Upper lobe of left lung (tissue), 4 donors: ENCODE results near the gene SBK2.

Experiments used
- EP300 ChIP-seq, 4 donors: sonication (generic); formaldehyde crosslinking; IDR thresholded peaks; one replicate each; pipeline ENCODE4 v1.5.1; 2017; ENCODE audit warnings: antibody characterized with exemption in 4 of 4, control low read depth in 2 of 4
- POLR2A ChIP-seq, 4 donors: fragments of 450-650 bp; IDR thresholded peaks; one replicate each; pipeline ENCODE4 v1.5.1; 2016 to 2017; ENCODE audit warnings: antibody characterized with exemption in 4 of 4, mild to moderate bottlenecking in 2 of 4
- TF ChIP-seq, protein P1 (sequence below), 6 experiments: fragments of 450-650 bp in 4 of 6; fragments of 200-600 bp in 2 of 6; sonication (generic) in 2 of 6; IDR thresholded peaks; one replicate each; pipeline ENCODE4 v1.5.1; 2016 to 2019; ENCODE audit warnings: antibody characterized with exemption in 6 of 6

DNA sequence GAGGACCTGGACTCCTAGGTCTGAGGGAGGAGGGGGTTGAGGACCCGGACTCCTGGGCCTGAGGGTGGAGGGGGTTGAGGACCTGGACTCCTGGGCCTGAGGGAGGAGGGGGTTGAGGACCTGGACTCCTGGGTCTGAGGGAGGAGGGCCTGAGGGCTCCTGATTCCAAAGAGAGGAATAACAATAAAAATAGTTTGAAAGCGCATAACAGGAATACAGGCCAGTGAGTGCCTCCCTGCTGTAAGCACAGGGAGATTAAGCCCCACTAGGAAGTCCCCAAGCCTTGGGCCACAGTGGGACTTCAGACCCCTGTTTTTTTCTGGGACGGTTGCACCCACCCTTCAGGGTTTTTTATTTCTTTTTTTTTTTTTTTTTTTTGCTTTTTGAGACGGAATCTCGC lies 1.2 kb upstream of the SBK2 start:
- TF ChIP-seq, protein P1, sequence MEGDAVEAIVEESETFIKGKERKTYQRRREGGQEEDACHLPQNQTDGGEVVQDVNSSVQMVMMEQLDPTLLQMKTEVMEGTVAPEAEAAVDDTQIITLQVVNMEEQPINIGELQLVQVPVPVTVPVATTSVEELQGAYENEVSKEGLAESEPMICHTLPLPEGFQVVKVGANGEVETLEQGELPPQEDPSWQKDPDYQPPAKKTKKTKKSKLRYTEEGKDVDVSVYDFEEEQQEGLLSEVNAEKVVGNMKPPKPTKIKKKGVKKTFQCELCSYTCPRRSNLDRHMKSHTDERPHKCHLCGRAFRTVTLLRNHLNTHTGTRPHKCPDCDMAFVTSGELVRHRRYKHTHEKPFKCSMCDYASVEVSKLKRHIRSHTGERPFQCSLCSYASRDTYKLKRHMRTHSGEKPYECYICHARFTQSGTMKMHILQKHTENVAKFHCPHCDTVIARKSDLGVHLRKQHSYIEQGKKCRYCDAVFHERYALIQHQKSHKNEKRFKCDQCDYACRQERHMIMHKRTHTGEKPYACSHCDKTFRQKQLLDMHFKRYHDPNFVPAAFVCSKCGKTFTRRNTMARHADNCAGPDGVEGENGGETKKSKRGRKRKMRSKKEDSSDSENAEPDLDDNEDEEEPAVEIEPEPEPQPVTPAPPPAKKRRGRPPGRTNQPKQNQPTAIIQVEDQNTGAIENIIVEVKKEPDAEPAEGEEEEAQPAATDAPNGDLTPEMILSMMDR (IDR thresholded peaks at IDR 0.05), result no peak
- TF ChIP-seq EP300 (IDR thresholded peaks at IDR 0.05) (no peak), POLR2A (IDR thresholded peaks at IDR 0.05) (no peak)
